Measurements from ENCODE around the gene CCL21. TPM values are rescaled to one million over a fixed set of nuclear protein-coding genes. Genes with fewer than 3 reads are reported as not detected.

CCL21 gene
- total and polyA plus RNA-seq, 12 donors: 2.2 to 295 (median 33.0) TPM

- TF ChIP-seq CTCF (IDR thresholded peaks at IDR 0.05) (no peak), POLR2A (IDR thresholded peaks at IDR 0.05) (no peak)
- intact Hi-C loops (cut with DNase I): no loop called here
- Histone ChIP-seq H3K4me3 (no peak overlapping the region), H3K27me3 (no peaks in the 10 kb centered on the region), H3K9me3 (replicated peaks in 1 of 3) (no peaks in the 10 kb centered on the region), H3K36me3 (replicated peaks in 1 of 2) (no peaks in the 10 kb centered on the region), H3K4me1 (replicated peaks in 1 of 2) (no peaks in the 10 kb centered on the region), H3K27ac (no peak overlapping the region)
- DNase-seq: no peak
- 57 to 73% (median 59%) methylated on average over 1 of the region's 1 CpG for WGBS, 4 donors
These were observed 2.2 kb upstream of the CCL21 start for GRCh38 chr9:34712140-34712539.

DNA sequence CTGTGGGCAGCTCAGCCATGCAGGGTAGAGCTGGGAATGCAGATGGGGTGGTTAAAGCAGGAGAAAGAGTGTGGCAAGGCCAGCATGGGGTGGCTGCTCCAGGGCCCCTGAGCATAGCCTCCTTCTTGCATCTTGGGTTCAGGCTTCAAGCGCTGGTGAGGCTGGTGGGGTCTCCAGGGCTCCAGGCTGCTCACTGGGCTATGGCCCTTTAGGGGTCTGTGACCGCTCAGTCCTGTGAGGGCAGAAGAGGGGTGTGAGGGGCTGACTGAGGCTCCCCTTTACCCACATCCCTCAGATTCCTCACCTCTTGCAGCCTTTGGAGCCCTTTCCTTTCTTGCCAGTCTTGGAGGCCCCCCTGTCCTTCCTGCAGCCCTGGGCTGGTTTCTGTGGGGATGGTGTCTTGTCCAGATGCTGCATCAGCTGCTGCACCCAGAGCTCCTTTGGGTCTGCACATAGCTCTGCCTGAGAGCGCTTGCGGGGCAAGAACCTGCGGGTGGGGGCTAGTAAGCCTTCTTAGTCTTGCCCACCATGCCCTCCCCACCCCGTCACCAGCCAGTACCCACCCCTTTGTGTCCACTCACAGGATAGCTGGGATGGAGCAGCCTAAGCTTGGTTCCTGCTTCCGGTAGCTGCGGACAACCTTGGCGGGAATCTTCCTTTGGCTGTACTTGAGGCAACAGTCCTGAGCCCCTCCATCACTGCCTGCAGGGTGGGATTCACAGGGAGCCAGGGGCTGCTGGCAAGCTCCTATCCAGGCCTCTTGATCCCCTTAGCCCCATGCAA lies 549 bp downstream of the CCL21 start:
- no peak overlapping the region for H3K4me3 ChIP-seq
- no peak for DNase-seq
- 93 to 100% (median 96%) methylated on average over 9 of the region's 9 CpGs; no CpG with 5 or more reads in 1 of the 4 donors for WGBS, 4 donors
- TF ChIP-seq CTCF (IDR thresholded peaks at IDR 0.05) (no peak), POLR2A (IDR thresholded peaks at IDR 0.05) (no peak)
- H3K4me1 ChIP-seq (replicated peaks in 1 of 2): no peaks in the 10 kb centered on the region
- intact Hi-C loops (cut with DNase I): loop anchor here in 1 of 2 donors (10.0 kb wide), 1 partner anchor 55 kb away; the partner anchor contains the start of gene IL11RA
- H3K9me3 ChIP-seq (replicated peaks in 1 of 3): no peaks in the 10 kb centered on the region
- H3K36me3 ChIP-seq (replicated peaks in 1 of 2): no peaks in the 10 kb centered on the region
- H3K27ac ChIP-seq: peak overlapping the region in 1 of 5 donors; percentile 28
- H3K27me3 ChIP-seq: no peaks in the 10 kb centered on the region

DNA sequence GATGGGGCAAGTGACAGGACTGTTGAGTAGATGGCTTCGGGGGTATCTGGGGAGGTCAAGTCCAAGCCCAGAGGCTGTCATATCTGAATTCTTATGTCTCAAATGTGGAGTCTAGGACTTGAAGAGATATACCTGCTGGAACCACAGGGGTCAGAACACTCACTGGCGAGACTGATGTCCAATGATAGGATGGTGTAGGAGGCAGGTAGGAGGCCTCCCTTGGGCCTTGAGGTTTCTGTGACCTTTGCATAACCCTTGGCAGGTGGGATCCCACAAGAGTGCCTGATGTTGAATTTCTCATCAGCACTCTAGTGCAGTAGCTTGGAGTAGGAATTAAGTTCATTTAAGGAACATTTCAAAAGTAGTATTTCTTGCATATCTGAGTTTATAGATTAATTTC lies 2.8 kb downstream of the CCL21 start:
- intact Hi-C loops (cut with DNase I): loop anchor here in 1 of 2 donors (10.0 kb wide), 1 partner anchor 52 kb away; the partner anchor contains the start of gene IL11RA
- no peaks in the 10 kb centered on the region for H3K36me3 ChIP-seq (replicated peaks in 1 of 2)
- no peak for DNase-seq

More for the DNA sequence above, 2.8 kb downstream of the CCL21 start:
- H3K27ac ChIP-seq: no peak overlapping the region
- no peaks in the 10 kb centered on the region for H3K9me3 ChIP-seq (replicated peaks in 1 of 3)
- H3K27me3 ChIP-seq: no peaks in the 10 kb centered on the region
- H3K4me1 ChIP-seq (replicated peaks in 1 of 2): no peaks in the 10 kb centered on the region
- H3K4me3 ChIP-seq: no peak overlapping the region
- no peak for TF ChIP-seq CTCF (IDR thresholded peaks at IDR 0.05)
- TF ChIP-seq POLR2A (IDR thresholded peaks at IDR 0.05): no peak
- 90 to 94% (median 92%) methylated on average over 2 of the region's 2 CpGs for WGBS, 4 donors

Data from adrenal gland (tissue), 12 donors.